AG08396 (cell line): ENCODE results near the gene FSTL5.
"Not testable (repeated sequence)": the region's sequence is repeated elsewhere in the genome, so short reads cannot be mapped to it uniquely, and the experiment has no call there.

Experiments used
- DNase-seq: peaks from one replicate; pipeline ENCODE4 v3.0.0; 2012; ENCODE audit warnings: low spot score, mixed read lengths

The FSTL5 gene

GRCh38 chr4:161829591-161829990, 334.2 kb downstream of the FSTL5 start:
- no peak for DNase-seq

- DNase-seq: no peak
These were observed 335.7 kb downstream of the FSTL5 start for GRCh38 chr4:161828061-161828460.

DNA sequence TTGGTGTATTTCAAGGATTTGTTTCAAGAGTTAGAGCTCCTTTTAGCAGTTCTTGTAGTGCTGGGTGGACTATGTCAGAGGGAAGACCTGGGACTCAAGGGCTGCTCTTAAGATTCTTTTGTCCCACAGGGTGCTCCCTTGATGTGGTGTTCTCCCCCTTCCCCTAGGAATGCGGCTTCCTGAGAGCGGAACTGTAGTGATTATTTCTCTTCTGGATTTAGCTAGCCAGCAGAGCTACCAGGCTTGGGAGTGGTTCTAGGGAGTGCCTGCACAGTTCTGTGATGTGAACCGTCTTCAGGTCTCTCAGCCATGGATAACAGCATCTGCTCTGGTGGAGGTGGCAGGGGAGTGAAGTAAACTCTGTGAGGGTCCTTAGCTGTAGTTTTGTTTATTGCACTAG, 336.8 kb downstream of the FSTL5 start:
- DNase-seq: no peak

DNA sequence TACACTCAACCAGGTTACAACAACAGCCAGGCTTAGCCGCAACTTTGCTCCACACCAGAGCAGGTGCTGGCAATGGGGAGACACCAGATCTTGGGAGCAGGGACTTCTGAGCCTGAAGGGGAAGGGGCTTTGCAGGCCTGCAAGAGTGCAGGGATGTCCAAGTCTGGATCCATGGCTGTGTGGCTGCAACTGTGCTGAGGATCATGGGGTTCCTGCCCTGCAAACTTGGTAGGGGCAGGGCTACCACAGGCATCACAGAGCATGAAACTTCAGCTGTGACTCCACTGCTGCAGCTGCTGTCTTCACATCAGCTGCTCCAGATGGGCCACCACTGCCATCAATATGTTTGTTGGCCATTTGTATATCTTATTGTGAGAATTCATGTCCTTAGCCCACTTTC, 340.4 kb downstream of the FSTL5 start:
- no peak for DNase-seq

DNA sequence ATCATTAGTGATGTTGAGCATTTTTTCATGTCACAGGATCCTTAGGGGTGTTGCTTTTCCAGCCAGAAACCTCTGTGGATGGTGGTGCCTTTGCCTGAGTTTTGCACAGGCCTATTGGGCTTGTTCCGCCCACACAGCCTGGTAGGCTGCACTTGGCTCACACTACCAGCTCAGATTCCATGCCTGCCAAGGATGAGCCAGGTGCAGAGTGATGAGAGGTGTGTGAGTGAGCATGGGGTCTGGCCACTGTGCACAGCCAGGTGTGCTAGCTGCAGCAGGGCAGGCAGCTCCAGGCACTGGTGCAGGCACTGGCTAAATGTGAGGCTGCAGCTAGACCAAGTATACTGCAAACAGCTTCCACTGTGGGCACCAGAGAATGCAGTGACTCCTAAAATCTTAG, 341.6 kb downstream of the FSTL5 start:
- DNase-seq: no peak

GRCh38 chr4:161817914-161818313, 345.9 kb downstream of the FSTL5 start:
- no peak for DNase-seq

DNA sequence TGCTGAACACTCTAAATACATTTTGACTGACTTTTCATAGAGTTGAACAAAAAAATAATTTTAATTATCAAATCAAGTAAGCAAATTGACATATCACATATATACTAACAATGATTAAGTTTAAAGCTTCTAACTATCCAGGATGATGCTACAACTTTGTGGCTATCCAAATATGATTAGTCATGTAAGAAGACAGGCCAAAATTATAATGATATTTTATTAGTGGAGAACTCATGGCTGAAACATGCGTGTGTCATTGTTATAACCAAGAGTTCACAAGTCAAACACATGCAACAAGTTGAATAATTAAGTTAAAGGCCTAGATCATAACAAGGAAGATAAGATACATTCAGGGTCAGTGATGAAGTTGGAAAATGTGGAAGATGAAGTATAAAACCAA, 346.8 kb downstream of the FSTL5 start:
- no peak for DNase-seq

GRCh38 chr4:161815841-161816240, 348.0 kb downstream of the FSTL5 start:
- no peak for DNase-seq

- no peak for DNase-seq
These were observed 349.9 kb downstream of the FSTL5 start for GRCh38 chr4:161813889-161814288.

GRCh38 chr4:161813389-161813788, 350.4 kb downstream of the FSTL5 start:
- DNase-seq: no peak

- no peak for DNase-seq
These were observed 360.6 kb downstream of the FSTL5 start for GRCh38 chr4:161803171-161803570.

DNA sequence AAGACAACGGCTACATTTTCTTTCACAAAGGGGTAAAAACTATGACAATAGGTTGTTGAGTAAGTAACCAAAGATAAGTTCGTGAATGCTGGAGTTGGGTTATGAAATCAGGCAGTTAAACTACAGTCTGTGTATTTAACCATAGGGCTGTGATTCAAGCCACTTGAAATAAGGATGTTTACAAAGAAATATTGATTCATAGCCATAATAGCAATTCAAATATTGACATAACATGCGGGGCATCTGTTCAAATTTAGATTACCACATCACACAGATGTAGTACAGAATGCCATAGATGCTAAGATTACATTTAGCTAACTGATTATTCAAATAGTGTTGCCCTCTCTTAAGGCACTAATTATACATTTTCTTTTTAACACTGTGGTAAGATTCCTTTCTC, 364.1 kb downstream of the FSTL5 start:
- no peak for DNase-seq

GRCh38 chr4:161792991-161793390, 370.8 kb downstream of the FSTL5 start:
- no peak for DNase-seq

GRCh38 chr4:161791796-161792556, 371.8 kb downstream of the FSTL5 start:
- no peak for DNase-seq

DNA sequence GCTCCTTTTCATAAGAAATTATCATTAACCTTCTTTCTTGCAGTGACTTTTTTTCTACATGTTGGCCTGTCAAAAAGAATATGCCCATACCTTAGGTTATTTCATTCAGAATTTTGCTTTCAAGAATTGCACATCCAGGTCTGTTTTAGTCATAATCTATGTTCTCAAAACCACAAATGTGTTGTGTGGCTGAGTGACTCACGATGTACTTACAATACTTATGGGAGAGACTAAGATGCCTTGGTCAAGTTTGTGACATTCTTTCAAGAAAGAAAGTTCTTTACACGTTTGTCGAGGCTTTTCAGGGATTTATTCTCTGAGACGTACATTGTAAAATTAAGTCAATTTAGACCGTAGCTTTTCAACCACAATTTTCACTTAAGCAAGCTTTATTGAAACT, 396.7 kb downstream of the FSTL5 start:
- DNase-seq: no peak

- no peak for DNase-seq
These were observed 401.0 kb downstream of the FSTL5 start for GRCh38 chr4:161762796-161763195.

- no peak for DNase-seq
These were observed 403.8 kb downstream of the FSTL5 start for GRCh38 chr4:161760008-161760407.

GRCh38 chr4:161758412-161758811, 405.4 kb downstream of the FSTL5 start:
- not testable (repeated sequence) for DNase-seq

DNA sequence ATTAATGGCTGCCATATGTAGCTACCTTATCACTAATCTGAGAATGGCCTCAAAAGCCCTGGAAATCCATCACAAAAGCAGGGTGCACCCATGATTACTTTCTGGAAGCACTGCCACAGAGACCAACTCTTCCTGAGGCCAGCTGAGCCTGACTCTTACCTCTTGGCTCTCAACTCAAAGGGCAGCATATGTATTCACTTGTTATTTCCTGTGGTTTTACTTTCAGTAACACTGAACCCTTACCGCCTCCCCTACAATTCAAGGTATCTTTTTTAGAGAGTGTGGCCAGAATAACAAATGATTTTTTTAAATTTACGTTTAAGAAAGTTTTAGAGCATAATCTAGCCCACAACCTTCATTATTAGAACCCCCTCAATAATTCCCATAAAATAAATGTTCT, 434.9 kb downstream of the FSTL5 start:
- no peak for DNase-seq

DNA sequence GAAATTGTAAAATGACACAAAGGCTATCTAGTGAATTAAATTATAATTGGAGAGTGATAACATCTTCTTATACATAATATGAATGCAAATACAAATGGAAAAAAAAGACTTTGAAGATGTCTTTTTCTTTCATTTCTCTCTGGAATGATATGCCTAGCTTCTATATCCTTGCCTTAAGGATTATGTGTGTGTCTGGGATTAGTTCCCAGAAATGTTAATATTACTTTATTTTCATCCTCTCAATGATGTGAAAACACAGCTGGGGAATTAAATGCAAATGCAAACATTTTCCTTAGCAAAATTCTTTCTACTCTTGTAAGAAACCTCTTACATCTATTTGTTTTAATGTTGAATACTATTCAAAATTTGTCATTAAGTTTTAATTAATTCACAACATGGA, 441.9 kb downstream of the FSTL5 start:
- DNase-seq: no peak

GRCh38 chr4:161717084-161717483, 446.7 kb downstream of the FSTL5 start:
- no peak for DNase-seq

GRCh38 chr4:161714931-161715330, 448.9 kb downstream of the FSTL5 start:
- no peak for DNase-seq

- no peak for DNase-seq
These were observed 449.6 kb downstream of the FSTL5 start for GRCh38 chr4:161714022-161714751.

DNA sequence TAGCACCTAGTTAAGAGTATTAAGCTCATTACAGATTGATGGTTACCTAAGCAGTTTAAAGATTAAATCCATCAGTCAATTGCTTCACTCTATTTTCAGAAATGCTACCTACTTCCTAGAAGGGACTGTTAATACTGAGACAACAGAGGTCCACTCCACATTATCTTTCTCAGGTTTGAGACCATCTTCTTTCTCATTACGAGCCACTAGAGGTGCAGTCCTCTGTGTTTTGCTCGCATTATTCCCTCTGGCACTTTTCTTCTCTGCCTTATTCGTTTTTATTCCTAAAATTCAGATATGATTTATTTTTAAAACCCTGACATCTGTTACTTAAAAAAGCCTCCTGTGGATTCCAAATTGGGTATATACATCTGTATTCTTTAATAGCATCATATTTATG, 459.1 kb downstream of the FSTL5 start:
- DNase-seq: no peak
